Peyer's patch (tissue), 4 donors: ENCODE data around the gene CTNNBL1. TPM values are rescaled to one million over a fixed set of nuclear protein-coding genes. Genes with fewer than 3 reads are reported as not detected.

ENCODE experiments used
- DNase-seq, 3 donors: peaks; one replicate each; pipeline ENCODE4 v3.0.0-alpha.2; 2017 to 2019
- H3K27ac ChIP-seq, 4 donors: fragments of 200-600 bp; sonication (generic); one replicate each; pipeline ENCODE4 v1.5.1; 2016 to 2019
- H3K27me3 ChIP-seq, 2 donors: fragments of 200-600 bp; sonication (generic); one replicate each; pipeline ENCODE4 v1.5.1; 2019
- H3K36me3 ChIP-seq, 3 donors: fragments of 200-600 bp; sonication (generic); one replicate each; pipeline ENCODE4 v1.5.1; 2016 to 2019
- H3K4me1 ChIP-seq, 4 donors: fragments of 200-600 bp; sonication (generic); one replicate each; pipeline ENCODE4 v1.5.1; 2016 to 2019
- H3K4me3 ChIP-seq, 4 donors: fragments of 200-600 bp; sonication (generic); 1 replicate in 3 of 4; 2 replicates in 1 of 4; pipeline ENCODE4 v1.5.1; 2016 to 2019; ENCODE audit warnings: mild to moderate bottlenecking in 1 of 4
- H3K9me3 ChIP-seq, 4 donors: fragments of 200-600 bp; sonication (generic); one replicate each; pipeline ENCODE4 v1.5.1; 2016 to 2019; ENCODE audit warnings: mild to moderate bottlenecking in 1 of 4
- POLR2A ChIP-seq, 2 donors: fragments of 450-650 bp; IDR thresholded peaks; one replicate each; pipeline ENCODE4 v1.5.1; 2017; ENCODE audit warnings: antibody characterized with exemption in 2 of 2, mild to moderate bottlenecking in 2 of 2, moderate library complexity in 2 of 2
- total RNA-seq, 4 donors: library from RNA; depleted of rRNA; stranded (reverse); fragments of >200 nt; gene quantifications; one replicate each; pipeline ENCODE4 v1.1.0, GENCODE V29; 2016
- TF ChIP-seq, protein P1 (sequence below), 6 experiments: fragments of 450-650 bp in 4 of 6; fragments of 200-600 bp in 2 of 6; sonication (generic) in 1 of 6; IDR thresholded peaks; one replicate each; pipeline ENCODE4 v1.5.1; 2017 to 2019; ENCODE audit warnings: antibody characterized with exemption in 6 of 6, mild to moderate bottlenecking in 3 of 6, moderate library complexity in 1 of 6

The CTNNBL1 gene
- total RNA-seq, 4 donors from 2014 or later = 16.3 to 30.2 (median 23.6) TPM

GRCh38 chr20:37848706-37849105, 154.9 kb downstream of the CTNNBL1 start:
- no peak overlapping the region for H3K4me3 ChIP-seq
- no peak overlapping the region for H3K27ac ChIP-seq
- H3K4me1 ChIP-seq = no peaks in the 10 kb centered on the region
- H3K36me3 ChIP-seq = peaks cover 0 to 31% (median 0%) of the 10 kb centered on the region in 3 donors
- TF ChIP-seq, protein P1, sequence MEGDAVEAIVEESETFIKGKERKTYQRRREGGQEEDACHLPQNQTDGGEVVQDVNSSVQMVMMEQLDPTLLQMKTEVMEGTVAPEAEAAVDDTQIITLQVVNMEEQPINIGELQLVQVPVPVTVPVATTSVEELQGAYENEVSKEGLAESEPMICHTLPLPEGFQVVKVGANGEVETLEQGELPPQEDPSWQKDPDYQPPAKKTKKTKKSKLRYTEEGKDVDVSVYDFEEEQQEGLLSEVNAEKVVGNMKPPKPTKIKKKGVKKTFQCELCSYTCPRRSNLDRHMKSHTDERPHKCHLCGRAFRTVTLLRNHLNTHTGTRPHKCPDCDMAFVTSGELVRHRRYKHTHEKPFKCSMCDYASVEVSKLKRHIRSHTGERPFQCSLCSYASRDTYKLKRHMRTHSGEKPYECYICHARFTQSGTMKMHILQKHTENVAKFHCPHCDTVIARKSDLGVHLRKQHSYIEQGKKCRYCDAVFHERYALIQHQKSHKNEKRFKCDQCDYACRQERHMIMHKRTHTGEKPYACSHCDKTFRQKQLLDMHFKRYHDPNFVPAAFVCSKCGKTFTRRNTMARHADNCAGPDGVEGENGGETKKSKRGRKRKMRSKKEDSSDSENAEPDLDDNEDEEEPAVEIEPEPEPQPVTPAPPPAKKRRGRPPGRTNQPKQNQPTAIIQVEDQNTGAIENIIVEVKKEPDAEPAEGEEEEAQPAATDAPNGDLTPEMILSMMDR (IDR thresholded peaks at IDR 0.05) = no peak
- TF ChIP-seq POLR2A (IDR thresholded peaks at IDR 0.05) = no peak
- no peaks in the 10 kb centered on the region for H3K9me3 ChIP-seq
- DNase-seq = no peak
- H3K27me3 ChIP-seq = no peaks in the 10 kb centered on the region

DNA sequence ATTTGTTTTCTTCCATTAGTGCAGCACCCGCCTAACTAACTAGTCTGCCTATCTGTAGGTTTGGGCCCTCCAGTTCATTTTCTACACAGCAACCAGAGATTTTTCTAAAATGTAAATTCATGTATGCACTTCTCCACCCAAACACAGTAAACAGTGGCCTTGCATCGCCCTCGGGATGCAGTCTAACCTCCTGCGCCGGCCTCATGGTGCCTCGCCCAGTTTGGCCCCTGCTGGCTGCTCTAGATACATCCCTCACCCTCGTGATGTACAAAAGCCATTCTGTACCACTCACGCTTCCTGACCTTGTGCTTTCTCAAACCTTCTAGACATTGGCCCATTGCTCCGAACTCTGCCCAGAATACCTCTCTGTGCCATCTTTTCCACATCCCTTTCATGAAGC, 155.3 kb downstream of the CTNNBL1 start:
- Histone ChIP-seq H3K27ac (no peak overlapping the region), H3K4me3 (no peak overlapping the region), H3K9me3 (no peaks in the 10 kb centered on the region), H3K27me3 (no peaks in the 10 kb centered on the region), H3K4me1 (no peaks in the 10 kb centered on the region), H3K36me3 (peaks cover 0 to 36% (median 0%) of the 10 kb centered on the region in 3 donors)
- TF ChIP-seq, protein P1 (IDR thresholded peaks at IDR 0.05) = no peak
- TF ChIP-seq POLR2A (IDR thresholded peaks at IDR 0.05) = no peak
- DNase-seq = no peak

DNA sequence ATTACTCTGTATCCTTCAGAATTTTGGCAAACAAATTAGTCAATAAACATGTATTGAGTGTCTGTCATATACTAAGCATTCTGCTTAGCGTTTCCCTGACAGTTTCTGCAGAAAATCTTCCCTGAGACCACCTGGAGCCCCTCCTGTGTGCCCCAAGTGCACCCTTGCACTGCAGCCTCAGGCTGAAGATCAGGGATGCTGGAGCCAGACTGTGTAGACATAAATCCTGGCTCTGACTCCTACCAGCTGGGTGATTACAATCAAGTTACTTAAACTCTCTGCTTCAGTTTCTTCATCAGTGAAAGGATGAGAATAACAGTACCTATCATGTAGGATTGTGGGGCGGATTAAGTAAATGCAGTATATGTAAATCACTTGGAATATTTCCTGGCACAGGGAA, 155.7 kb downstream of the CTNNBL1 start:
- H3K27ac ChIP-seq = no peak overlapping the region
- peaks cover 0 to 36% (median 0%) of the 10 kb centered on the region in 3 donors for H3K36me3 ChIP-seq
- TF ChIP-seq POLR2A (IDR thresholded peaks at IDR 0.05) = no peak
- TF ChIP-seq, protein P1 (IDR thresholded peaks at IDR 0.05) = no peak
- H3K4me1 ChIP-seq = no peaks in the 10 kb centered on the region
- no peak overlapping the region for H3K4me3 ChIP-seq
- DNase-seq = no peak
- H3K27me3 ChIP-seq = no peaks in the 10 kb centered on the region
- no peaks in the 10 kb centered on the region for H3K9me3 ChIP-seq

DNA sequence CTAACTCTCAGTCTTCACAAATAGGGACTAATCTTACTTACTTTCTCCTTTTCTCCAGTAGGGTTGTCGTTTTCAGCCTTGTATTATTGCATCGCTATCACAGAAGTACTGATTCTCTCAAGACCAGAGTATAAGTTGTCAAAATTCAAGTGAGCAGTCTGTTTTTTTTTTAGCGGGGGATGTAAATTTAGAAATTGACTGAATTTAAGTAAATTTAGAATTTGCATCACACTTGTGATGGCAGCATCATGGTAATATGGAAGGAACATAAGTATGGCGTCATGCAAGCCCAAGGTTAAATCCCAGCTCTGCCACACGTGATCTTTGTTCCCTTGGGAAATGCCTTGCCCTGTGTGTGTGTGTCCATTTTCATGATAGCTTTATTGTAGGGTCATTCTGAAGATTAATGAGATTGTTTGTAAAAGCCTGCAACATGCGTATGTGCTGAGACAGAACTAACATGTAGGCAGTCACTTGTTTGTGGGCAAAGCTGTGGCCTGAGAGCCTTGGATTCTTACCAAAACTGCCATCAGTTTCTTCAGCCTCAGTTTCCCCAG, 156.3 kb downstream of the CTNNBL1 start:
- Histone ChIP-seq H3K4me1 (no peaks in the 10 kb centered on the region), H3K4me3 (no peak overlapping the region), H3K27ac (no peak overlapping the region), H3K9me3 (no peaks in the 10 kb centered on the region), H3K36me3 (peaks cover 0 to 36% (median 0%) of the 10 kb centered on the region in 3 donors), H3K27me3 (no peaks in the 10 kb centered on the region)
- no peak for DNase-seq
- no peak for TF ChIP-seq POLR2A (IDR thresholded peaks at IDR 0.05)
- TF ChIP-seq, protein P1 (IDR thresholded peaks at IDR 0.05) = no peak

DNA sequence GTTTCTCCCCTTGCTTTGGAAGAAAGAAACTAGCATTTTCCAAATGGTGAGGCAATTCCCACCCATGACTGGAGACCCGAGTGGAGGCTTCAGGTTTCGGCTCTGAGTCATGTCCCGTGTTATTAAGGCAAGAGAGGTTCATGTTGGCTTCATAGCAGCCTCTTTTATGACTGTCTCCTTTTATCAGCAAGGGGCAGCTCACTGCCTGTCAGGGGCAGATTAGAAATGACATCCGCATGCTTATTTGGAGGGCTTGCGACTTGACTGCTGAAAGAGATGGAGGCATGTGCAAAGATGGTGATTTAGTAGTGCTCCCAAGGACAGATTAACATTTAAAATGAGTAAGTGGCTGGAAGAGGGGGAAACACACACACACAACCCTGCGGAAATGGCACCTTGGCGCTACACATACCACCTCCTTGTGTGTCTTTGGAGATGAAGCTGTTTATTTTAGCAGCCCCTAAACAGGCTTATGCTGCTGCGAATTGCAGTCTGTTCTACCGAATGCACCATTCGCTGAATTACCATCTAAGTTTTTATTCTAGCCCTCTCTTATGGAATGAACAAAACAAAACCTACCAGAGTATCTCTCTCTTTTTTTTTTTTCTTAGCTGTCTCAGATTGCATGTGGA, 157.0 kb downstream of the CTNNBL1 start:
- no peaks in the 10 kb centered on the region for H3K4me1 ChIP-seq
- peaks cover 0 to 36% (median 0%) of the 10 kb centered on the region in 3 donors for H3K36me3 ChIP-seq
- H3K27ac ChIP-seq = no peak overlapping the region
- H3K27me3 ChIP-seq = no peaks in the 10 kb centered on the region
- H3K9me3 ChIP-seq = no peaks in the 10 kb centered on the region
- TF ChIP-seq, protein P1 (IDR thresholded peaks at IDR 0.05) = no peak
- no peak for TF ChIP-seq POLR2A (IDR thresholded peaks at IDR 0.05)
- DNase-seq = no peak
- H3K4me3 ChIP-seq = no peak overlapping the region
